SK-N-SH (cell line): ENCODE measurements around the gene HAND1. TPM values are rescaled to one million over a fixed set of nuclear protein-coding genes. Genes with fewer than 3 reads are reported as not detected.

Experiments used
- CTCF ChIA-PET: fragments of 300-600, 350-600 bp; formaldehyde crosslinking; extraction: SDS; loops from one replicate; lab custom pipeline; 2021; lab: Yijun Ruan, JAX
- POLR2A ChIA-PET: fragments of 350-600 bp; sonication (Branson Sonifier 250); formaldehyde crosslinking; extraction: SDS; loops from one replicate; lab custom pipeline; 2020; ENCODE audit warnings: antibody characterized with exemption, inconsistent platforms; lab: Yijun Ruan, JAX
- DNase-seq: peaks from one replicate; pipeline ENCODE4 v3.0.0; 2012
- H2AFZ ChIP-seq: fragments of 200-600 bp; sonication (generic); 2 replicates; pipeline ENCODE4 v1.8.1; 2016; ENCODE audit warnings: antibody characterized with exemption, mild to moderate bottlenecking, low read depth
- H3F3A ChIP-seq: fragments of 200-600 bp; sonication (generic); replicated peaks from 2 replicates; pipeline ENCODE3; 2016; ENCODE audit warnings: antibody characterized with exemption, mild to moderate bottlenecking; ENCODE audit not compliant: insufficient read depth
- H3K27ac ChIP-seq, 2 experiments: fragments of 200-500 bp in 1 of 2; fragments of 200-600 bp in 1 of 2; sonication (Bioruptor generic) in 1 of 2; sonication (generic), shearing (Covaris generic) in 1 of 2; 2 replicates each; pipeline versions ENCODE4 v1.5.1 to v1.6.1; 2014 to 2016; ENCODE audit warnings: low read depth in 2 of 2, inconsistent platforms in 1 of 2, low read length in 1 of 2, mild to moderate bottlenecking in 1 of 2, mixed read lengths in 1 of 2
- H3K27me3 ChIP-seq: fragments of 200-600 bp; sonication (generic), shearing (Covaris generic); 2 replicates; pipeline ENCODE4 v1.6.1; 2016; ENCODE audit warnings: mixed run types; ENCODE audit not compliant: insufficient read depth
- H3K36me3 ChIP-seq, 2 experiments: fragments of 200-500 bp in 1 of 2; fragments of 200-600 bp in 1 of 2; sonication (Bioruptor generic) in 1 of 2; sonication (generic) in 1 of 2; replicated peaks in 1 of 2; 2 replicates each; pipeline versions ENCODE3 to v1.5.1; 2014 to 2016; ENCODE audit warnings: low read length in 1 of 2, mild to moderate bottlenecking in 1 of 2; ENCODE audit not compliant: insufficient read depth in 2 of 2, control insufficient read depth in 1 of 2
- H3K4me1 ChIP-seq, 2 experiments: fragments of 200-500 bp in 1 of 2; fragments of 200-600 bp in 1 of 2; sonication (Bioruptor generic) in 1 of 2; sonication (generic), shearing (Covaris generic) in 1 of 2; 2 replicates each; pipeline versions ENCODE4 v1.5.1 to v1.6.1; 2014 to 2016; ENCODE audit warnings: low read depth in 1 of 2, low read length in 1 of 2, mixed run types in 1 of 2; ENCODE audit not compliant: insufficient read depth in 2 of 2, control insufficient read depth in 1 of 2
- H3K4me2 ChIP-seq: fragments of 200-600 bp; sonication (generic), shearing (Covaris generic); 2 replicates; pipeline ENCODE4 v1.6.1; 2017; ENCODE audit warnings: mixed run types
- H3K4me3 ChIP-seq, 2 experiments: fragments of 200-500 bp in 1 of 2; fragments of 200-600 bp in 1 of 2; sonication (Bioruptor generic) in 1 of 2; sonication (generic), shearing (Covaris generic) in 1 of 2; 2 replicates each; pipeline versions ENCODE4 v1.5.1 to v1.8.1; 2014 to 2016; ENCODE audit warnings: low read depth in 2 of 2, inconsistent platforms in 1 of 2, low read length in 1 of 2, mild to moderate bottlenecking in 1 of 2, mixed read lengths in 1 of 2, moderate library complexity in 1 of 2
- H3K79me2 ChIP-seq: fragments of 200-600 bp; sonication (generic); 2 replicates; pipeline ENCODE4 v1.8.1; 2017; ENCODE audit warnings: mild to moderate bottlenecking; ENCODE audit not compliant: insufficient read depth
- H3K9ac ChIP-seq: fragments of 200-600 bp; sonication (generic); 2 replicates; pipeline ENCODE4 v1.6.1; 2017; ENCODE audit warnings: mixed run types
- H3K9me2 ChIP-seq: fragments of 200-600 bp; sonication (generic); 2 replicates; pipeline ENCODE4 v1.6.1; 2017; ENCODE audit warnings: mixed run types
- H3K9me3 ChIP-seq: fragments of 200-600 bp; sonication (generic); 2 replicates; pipeline ENCODE4 v1.6.1; 2017; ENCODE audit warnings: mixed run types, mild to moderate bottlenecking, moderate library complexity
- H4K20me1 ChIP-seq: fragments of 200-600 bp; sonication (generic); 2 replicates; pipeline ENCODE4 v1.6.1; 2017; ENCODE audit warnings: mild to moderate bottlenecking, mixed run types; ENCODE audit not compliant: insufficient read depth
- CHD2 ChIP-seq: fragments of 150-350 bp; IDR thresholded peaks from 2 replicates; pipeline ENCODE4 v1.6.1; 2018; ENCODE audit warnings: low read length; ENCODE audit not compliant: partially characterized antibody
- ELF1 ChIP-seq: IDR thresholded peaks from 2 replicates; pipeline ENCODE4 v1.4.0; 2012
- EP300 ChIP-seq, 2 experiments: IDR thresholded peaks; 2 replicates each; pipeline versions ENCODE4 v1.4.0 to v1.6.1; 2012; ENCODE audit warnings: borderline replicate concordance in 1 of 2, low read depth in 1 of 2, low read length in 1 of 2
- EZH2phosphoT487 ChIP-seq: fragments of 200-600 bp; sonication (generic); IDR thresholded peaks from 2 replicates; pipeline ENCODE4 v1.6.1; 2017; ENCODE audit warnings: low read depth, mixed run types, mild to moderate bottlenecking, antibody characterized with exemption, moderate library complexity, borderline replicate concordance
- FOSL2 ChIP-seq: IDR thresholded peaks from 2 replicates; pipeline ENCODE4 v1.4.0; 2012; ENCODE audit warnings: low read depth, mild to moderate bottlenecking, moderate library complexity, borderline replicate concordance
- FOXJ3 ChIP-seq: sonication (generic); formaldehyde crosslinking; IDR thresholded peaks from 2 replicates; pipeline ENCODE4 v1.5.1; 2020; ENCODE audit warnings: mild to moderate bottlenecking, missing genetic modification reagents
- FOXM1 ChIP-seq: IDR thresholded peaks from 2 replicates; pipeline ENCODE4 v1.4.0; 2012; ENCODE audit warnings: low read depth, mild to moderate bottlenecking
- GABPA ChIP-seq: IDR thresholded peaks from 2 replicates; pipeline ENCODE4 v1.4.0; 2012; ENCODE audit warnings: low read depth, mild to moderate bottlenecking
- GATA2 ChIP-seq: sonication (generic); formaldehyde crosslinking; IDR thresholded peaks from 2 replicates; pipeline ENCODE4 v1.5.0; 2020; ENCODE audit warnings: mild to moderate bottlenecking, missing genetic modification reagents
- JUND ChIP-seq: IDR thresholded peaks from 2 replicates; pipeline ENCODE4 v1.4.0; 2012
- MEF2A ChIP-seq: IDR thresholded peaks from 2 replicates; pipeline ENCODE4 v1.4.0; 2012; ENCODE audit warnings: low read depth, borderline replicate concordance
- MXI1 ChIP-seq: IDR thresholded peaks from 2 replicates; pipeline ENCODE4 v1.6.1; 2012; ENCODE audit warnings: mild to moderate bottlenecking, low read depth, low read length, improper control_type of control experiment
- NFIC ChIP-seq: IDR thresholded peaks from 2 replicates; pipeline ENCODE4 v1.4.0; 2012; ENCODE audit warnings: borderline replicate concordance
- NRF1 ChIP-seq: IDR thresholded peaks from 2 replicates; pipeline ENCODE4 v1.6.1; 2012; ENCODE audit warnings: low read depth, mild to moderate bottlenecking, low read length
- POLR2AphosphoS5 ChIP-seq: IDR thresholded peaks from 2 replicates; pipeline ENCODE4 v1.6.1; 2012; ENCODE audit warnings: low read depth, low read length
- RAD21 ChIP-seq: IDR thresholded peaks from 2 replicates; pipeline ENCODE4 v1.6.1; 2012; ENCODE audit warnings: mild to moderate bottlenecking, low read length
- RCOR1 ChIP-seq: fragments of 150-350 bp; IDR thresholded peaks from 2 replicates; pipeline ENCODE4 v1.6.1; 2017; ENCODE audit warnings: antibody characterized with exemption, low read length
- RFX5 ChIP-seq: IDR thresholded peaks from 2 replicates; pipeline ENCODE4 v1.6.1; 2012; ENCODE audit warnings: mild to moderate bottlenecking, improper control_type of control experiment, low read length
- RXRA ChIP-seq: IDR thresholded peaks from 2 replicates; pipeline ENCODE4 v1.4.0; 2012; ENCODE audit warnings: low read depth, mild to moderate bottlenecking, borderline replicate concordance
- SIN3A ChIP-seq: IDR thresholded peaks from 2 replicates; pipeline ENCODE4 v1.6.1; 2012; ENCODE audit warnings: low read depth, mild to moderate bottlenecking, low read length, moderate library complexity, borderline replicate concordance
- SMC3 ChIP-seq: IDR thresholded peaks from 2 replicates; pipeline ENCODE4 v1.6.1; 2012; ENCODE audit warnings: low read depth, low read length, improper control_type of control experiment
- TAF1 ChIP-seq: IDR thresholded peaks from 2 replicates; pipeline ENCODE4 v1.6.1; 2012; ENCODE audit warnings: low read depth, mild to moderate bottlenecking, low read length, moderate library complexity, borderline replicate concordance
- TCF12 ChIP-seq: IDR thresholded peaks from 2 replicates; pipeline ENCODE4 v1.4.0; 2012
- TEAD4 ChIP-seq: IDR thresholded peaks from 2 replicates; pipeline ENCODE4 v1.4.0; 2012; ENCODE audit warnings: mild to moderate bottlenecking, borderline replicate concordance; ENCODE audit not compliant: insufficient read depth
- YY1 ChIP-seq: IDR thresholded peaks from 2 replicates; pipeline ENCODE4 v1.4.0; 2012; ENCODE audit warnings: low read depth, mild to moderate bottlenecking
- WGBS: methylation state at CpG from one replicate; pipeline ENCODE4 v1.1.6; 2017; ENCODE audit warnings: low lambda C conversion rate; 5-methylcytosine and 5-hydroxymethylcytosine counted together
- polyA plus RNA-seq, 3 experiments: library from polyadenylated mRNA; depleted of rRNA; stranded (reverse); fragments of >200 nt; gene quantifications; 2 replicates each; pipeline ENCODE4 v1.2.3, GENCODE V29; 2012
- TF ChIP-seq, protein P1 (sequence below): IDR thresholded peaks from 2 replicates; pipeline ENCODE4; 2012
- TF ChIP-seq, protein P2 (sequence below): IDR thresholded peaks from 2 replicates; pipeline ENCODE4 v1.4.0; 2012; ENCODE audit warnings: low read depth, borderline replicate concordance
- TF ChIP-seq, protein P3 (sequence below): fragments of 150-350 bp; IDR thresholded peaks from 2 replicates; pipeline ENCODE4 v1.6.1; 2016; ENCODE audit warnings: mild to moderate bottlenecking, low read depth, low read length
- TF ChIP-seq, protein P4 (sequence below): fragments of 150-350 bp; IDR thresholded peaks from 2 replicates; pipeline ENCODE4 v1.6.1; 2017; ENCODE audit warnings: antibody characterized with exemption, low read length, low read depth, borderline replicate concordance
- TF ChIP-seq, protein P5 (sequence below): fragments of 200-600 bp; sonication (generic); IDR thresholded peaks from 2 replicates; pipeline ENCODE4 v1.6.1; 2017; ENCODE audit warnings: antibody characterized with exemption, mild to moderate bottlenecking, moderate library complexity

The HAND1 gene
- polyA plus RNA-seq, 1 of the 3 experiments (the other 2 are of a cell fraction): 1.1 TPM

DNA sequence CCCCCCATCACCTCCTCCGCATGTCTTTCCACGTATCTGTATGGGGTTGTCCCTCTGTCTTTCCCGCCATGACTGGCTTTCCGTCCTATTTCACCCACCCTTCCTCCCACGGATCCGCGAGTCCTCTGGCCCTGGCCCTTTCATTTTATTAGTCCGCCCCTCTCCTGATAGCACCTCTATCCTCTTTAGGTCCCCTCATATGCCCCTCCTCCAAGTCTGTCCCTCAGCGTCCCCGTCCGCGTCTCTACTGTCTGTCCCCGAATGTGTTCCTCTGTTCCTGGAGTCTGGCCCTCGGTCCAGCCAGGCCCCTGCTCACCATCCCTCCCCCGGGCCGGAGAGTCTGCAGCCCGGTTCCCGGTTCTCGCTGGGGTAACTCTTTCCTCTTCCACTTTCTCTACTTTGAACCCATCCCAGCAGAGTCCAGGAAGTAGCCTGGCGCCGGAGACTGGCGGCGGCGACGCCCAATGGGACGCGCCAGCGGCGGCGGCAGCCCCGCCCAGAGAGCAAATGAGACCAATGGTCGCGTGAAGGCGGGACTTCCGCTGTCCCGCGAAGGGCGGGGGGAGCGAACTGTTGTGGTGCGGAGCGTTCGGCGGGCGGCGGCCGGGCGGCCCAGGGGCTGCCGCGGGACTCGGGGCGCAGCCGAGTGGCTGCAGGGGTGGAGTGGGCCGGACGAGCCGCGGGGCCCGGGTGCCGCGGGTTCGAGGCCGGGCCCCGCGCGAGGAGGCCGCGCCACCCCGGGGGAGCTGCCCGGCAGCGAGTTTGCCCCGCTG lies 32.4 kb downstream of the HAND1 start, which contains the start of gene SAP30L:
TSS of gene SAP30L (plus strand) at position 576 of the 773 bp plus-strand sequence. CDS start 608 bp downstream, outside the sequence.
- H3K4me2 ChIP-seq: peak within 1 kb of the TSS; percentile 96
- H3K9ac ChIP-seq: peak within 1 kb of the TSS; percentile 76
- H3F3A ChIP-seq: peaks cover 4% of the 10 kb centered on the region
- peaks cover 0 to 15% of the 10 kb centered on the region in 2 experiments; a peak in 3 of 4 replicates for H3K4me1 ChIP-seq
- peak; percentile 99 for DNase-seq
- no peaks in the 10 kb centered on the region for H3K9me3 ChIP-seq
- no peaks in the 10 kb centered on the region for H3K27me3 ChIP-seq
- H3K79me2 ChIP-seq: peaks cover 62% of the 10 kb centered on the region
- POLR2A ChIA-PET: no interaction called here
- H4K20me1 ChIP-seq: peaks cover 31% of the 10 kb centered on the region
- H2AFZ ChIP-seq: peak within 1 kb of the TSS; percentile 95
- under 1% methylated on average over 32 of the region's 70 CpGs for WGBS
- peak within 1 kb of the TSS; percentile 96 for H3K4me3 ChIP-seq
- H3K9me2 ChIP-seq: no peaks in the 10 kb centered on the region
- peak within 1 kb of the TSS; percentile 68 to 80 for H3K27ac ChIP-seq
- H3K36me3 ChIP-seq: peaks cover 10 to 24% of the 10 kb centered on the region in 2 experiments
- CTCF ChIA-PET: interaction anchor here (0.7 to 2.1 kb wide), 7 partner anchors 10 to 204 kb away, joined by 3 to 6 read pairs (median 3); no protein-coding TSS in a partner anchor
- TF ChIP-seq FOSL2 (no peak), MXI1 (no peak; the same call in 1 of the 2 replicates), SIN3A (peak; percentile 11; the same call in 1 of the 2 replicates), MEF2A (no peak), SMC3 (no peak), YY1 (no peak), NRF1 (no peak), FOXJ3 (no peak), TCF12 (no peak), TAF1 (peak; percentile 65), GATA2 (CRISPR knock-in tag) (no peak), RFX5 (no peak), TEAD4 (no peak), RCOR1 (0 out of 2 replicates have a peak, but pooled peaks have one; percentile 10), GABPA (peak; percentile 84), ELF1 (peak; percentile 92), RAD21 (no peak), RXRA (no peak), CHD2 (peak; percentile 92), EZH2phosphoT487 (no peak), JUND (no peak), NFIC (no peak), POLR2AphosphoS5 (peak; percentile 81), FOXM1 (no peak), EP300 (IDR thresholded peaks at IDR 0.05; ENCODE audit: borderline replicate concordance in 1 of 2, low read depth in 1 of 2, low read length in 1 of 2) (no peak)
- TF ChIP-seq, protein P1, sequence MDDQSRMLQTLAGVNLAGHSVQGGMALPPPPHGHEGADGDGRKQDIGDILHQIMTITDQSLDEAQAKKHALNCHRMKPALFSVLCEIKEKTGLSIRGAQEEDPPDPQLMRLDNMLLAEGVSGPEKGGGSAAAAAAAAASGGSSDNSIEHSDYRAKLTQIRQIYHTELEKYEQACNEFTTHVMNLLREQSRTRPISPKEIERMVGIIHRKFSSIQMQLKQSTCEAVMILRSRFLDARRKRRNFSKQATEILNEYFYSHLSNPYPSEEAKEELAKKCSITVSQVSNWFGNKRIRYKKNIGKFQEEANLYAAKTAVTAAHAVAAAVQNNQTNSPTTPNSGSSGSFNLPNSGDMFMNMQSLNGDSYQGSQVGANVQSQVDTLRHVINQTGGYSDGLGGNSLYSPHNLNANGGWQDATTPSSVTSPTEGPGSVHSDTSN: peak; percentile 100
- TF ChIP-seq, protein P2, sequence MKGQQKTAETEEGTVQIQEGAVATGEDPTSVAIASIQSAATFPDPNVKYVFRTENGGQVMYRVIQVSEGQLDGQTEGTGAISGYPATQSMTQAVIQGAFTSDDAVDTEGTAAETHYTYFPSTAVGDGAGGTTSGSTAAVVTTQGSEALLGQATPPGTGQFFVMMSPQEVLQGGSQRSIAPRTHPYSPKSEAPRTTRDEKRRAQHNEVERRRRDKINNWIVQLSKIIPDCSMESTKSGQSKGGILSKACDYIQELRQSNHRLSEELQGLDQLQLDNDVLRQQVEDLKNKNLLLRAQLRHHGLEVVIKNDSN: no peak
- TF ChIP-seq, protein P3, sequence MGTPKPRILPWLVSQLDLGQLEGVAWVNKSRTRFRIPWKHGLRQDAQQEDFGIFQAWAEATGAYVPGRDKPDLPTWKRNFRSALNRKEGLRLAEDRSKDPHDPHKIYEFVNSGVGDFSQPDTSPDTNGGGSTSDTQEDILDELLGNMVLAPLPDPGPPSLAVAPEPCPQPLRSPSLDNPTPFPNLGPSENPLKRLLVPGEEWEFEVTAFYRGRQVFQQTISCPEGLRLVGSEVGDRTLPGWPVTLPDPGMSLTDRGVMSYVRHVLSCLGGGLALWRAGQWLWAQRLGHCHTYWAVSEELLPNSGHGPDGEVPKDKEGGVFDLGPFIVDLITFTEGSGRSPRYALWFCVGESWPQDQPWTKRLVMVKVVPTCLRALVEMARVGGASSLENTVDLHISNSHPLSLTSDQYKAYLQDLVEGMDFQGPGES: peak; percentile 91
- TF ChIP-seq, protein P4, sequence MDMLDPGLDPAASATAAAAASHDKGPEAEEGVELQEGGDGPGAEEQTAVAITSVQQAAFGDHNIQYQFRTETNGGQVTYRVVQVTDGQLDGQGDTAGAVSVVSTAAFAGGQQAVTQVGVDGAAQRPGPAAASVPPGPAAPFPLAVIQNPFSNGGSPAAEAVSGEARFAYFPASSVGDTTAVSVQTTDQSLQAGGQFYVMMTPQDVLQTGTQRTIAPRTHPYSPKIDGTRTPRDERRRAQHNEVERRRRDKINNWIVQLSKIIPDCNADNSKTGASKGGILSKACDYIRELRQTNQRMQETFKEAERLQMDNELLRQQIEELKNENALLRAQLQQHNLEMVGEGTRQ: no peak
- TF ChIP-seq, protein P5, sequence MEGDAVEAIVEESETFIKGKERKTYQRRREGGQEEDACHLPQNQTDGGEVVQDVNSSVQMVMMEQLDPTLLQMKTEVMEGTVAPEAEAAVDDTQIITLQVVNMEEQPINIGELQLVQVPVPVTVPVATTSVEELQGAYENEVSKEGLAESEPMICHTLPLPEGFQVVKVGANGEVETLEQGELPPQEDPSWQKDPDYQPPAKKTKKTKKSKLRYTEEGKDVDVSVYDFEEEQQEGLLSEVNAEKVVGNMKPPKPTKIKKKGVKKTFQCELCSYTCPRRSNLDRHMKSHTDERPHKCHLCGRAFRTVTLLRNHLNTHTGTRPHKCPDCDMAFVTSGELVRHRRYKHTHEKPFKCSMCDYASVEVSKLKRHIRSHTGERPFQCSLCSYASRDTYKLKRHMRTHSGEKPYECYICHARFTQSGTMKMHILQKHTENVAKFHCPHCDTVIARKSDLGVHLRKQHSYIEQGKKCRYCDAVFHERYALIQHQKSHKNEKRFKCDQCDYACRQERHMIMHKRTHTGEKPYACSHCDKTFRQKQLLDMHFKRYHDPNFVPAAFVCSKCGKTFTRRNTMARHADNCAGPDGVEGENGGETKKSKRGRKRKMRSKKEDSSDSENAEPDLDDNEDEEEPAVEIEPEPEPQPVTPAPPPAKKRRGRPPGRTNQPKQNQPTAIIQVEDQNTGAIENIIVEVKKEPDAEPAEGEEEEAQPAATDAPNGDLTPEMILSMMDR: no peak
